GM23338 (cell line): ENCODE data around the gene MIDN. TPM values are rescaled to one million over a fixed set of nuclear protein-coding genes. Genes with fewer than 3 reads are reported as not detected.

Experiments used
- ATAC-seq: fragments of 200-7000 bp; cut with Tn5 transposase; 3 replicates; pipeline ENCODE4 v1.9.1; 2020
- DNase-seq: peaks from one replicate; pipeline ENCODE4 v3.0.0-alpha.2; 2015; ENCODE audit warnings: low spot score
- H2AFZ ChIP-seq: fragments of 200-600 bp; sonication (generic); 2 replicates; pipeline ENCODE4 v1.8.0; 2016; ENCODE audit warnings: antibody characterized with exemption, mild to moderate bottlenecking, moderate library complexity
- H3F3A ChIP-seq: fragments of 200-600 bp; sonication (generic); replicated peaks from 2 replicates; pipeline ENCODE4 v1.8.0; 2017; ENCODE audit warnings: antibody characterized with exemption, mixed run types, low read depth
- H3K27ac ChIP-seq: fragments of 200-600 bp; sonication (generic); 2 replicates; pipeline ENCODE4 v1.6.1; 2016; ENCODE audit warnings: low read depth
- H3K27me3 ChIP-seq: fragments of 200-600 bp; sonication (generic); 2 replicates; pipeline ENCODE4 v1.8.0; 2016; ENCODE audit warnings: mild to moderate bottlenecking, mixed run types, moderate library complexity; ENCODE audit not compliant: insufficient read depth
- H3K36me3 ChIP-seq: fragments of 200-600 bp; sonication (generic); 2 replicates; pipeline ENCODE4 v1.8.0; 2016; ENCODE audit warnings: mild to moderate bottlenecking; ENCODE audit not compliant: insufficient read depth
- H3K4me1 ChIP-seq: fragments of 200-600 bp; sonication (generic); 2 replicates; pipeline ENCODE4 v1.8.0; 2016; ENCODE audit warnings: mild to moderate bottlenecking, moderate library complexity; ENCODE audit not compliant: insufficient read depth
- H3K4me2 ChIP-seq: fragments of 200-600 bp; sonication (generic); 2 replicates; pipeline ENCODE4 v1.7.1; 2017; ENCODE audit warnings: mixed run types
- H3K4me3 ChIP-seq: fragments of 200-600 bp; sonication (generic); 2 replicates; pipeline ENCODE4 v1.6.1; 2016; ENCODE audit warnings: mixed run types
- H3K79me2 ChIP-seq: fragments of 200-600 bp; sonication (generic); replicated peaks from 2 replicates; pipeline ENCODE4 v1.8.0; 2017; ENCODE audit warnings: mild to moderate bottlenecking; ENCODE audit not compliant: insufficient read depth
- H3K9me2 ChIP-seq: fragments of 200-600 bp; sonication (generic); 2 replicates; pipeline ENCODE4 v1.8.0; 2017; ENCODE audit not compliant: insufficient read depth
- H4K20me1 ChIP-seq: fragments of 200-600 bp; sonication (generic); replicated peaks from 2 replicates; pipeline ENCODE4 v1.8.0; 2017; ENCODE audit warnings: mild to moderate bottlenecking; ENCODE audit not compliant: insufficient read depth
- H3K27ac Mint-ChIP-seq: 2 replicates; pipeline ENCODE4 v1.8.0; 2020; ENCODE audit warnings: inconsistent platforms, mild to moderate bottlenecking, moderate library complexity, mixed read lengths
- H3K27me3 Mint-ChIP-seq: 3 replicates; pipeline ENCODE4 v1.8.0; 2022; ENCODE audit warnings: low read depth, mild to moderate bottlenecking, moderate library complexity, mixed read lengths, inconsistent platforms; ENCODE audit not compliant: insufficient read depth, poor library complexity
- H3K36me3 Mint-ChIP-seq: 3 replicates; pipeline ENCODE4 v1.8.0; 2021; ENCODE audit warnings: low read depth, mild to moderate bottlenecking, inconsistent platforms, moderate library complexity, mixed read lengths
- H3K4me1 Mint-ChIP-seq: 3 replicates; pipeline ENCODE4 v1.8.0; 2020; ENCODE audit warnings: mild to moderate bottlenecking, inconsistent platforms, mixed read lengths
- H3K4me3 Mint-ChIP-seq: 3 replicates; pipeline ENCODE4 v1.8.0; 2021; ENCODE audit warnings: moderate library complexity, mild to moderate bottlenecking, inconsistent platforms, mixed read lengths
- H3K9me3 Mint-ChIP-seq: 3 replicates; pipeline ENCODE4 v1.8.0; 2020; ENCODE audit warnings: moderate library complexity, mild to moderate bottlenecking, inconsistent platforms, mixed read lengths
- CREB1 ChIP-seq: fragments of 250-450 bp; sonication (Bioruptor Pico); IDR thresholded peaks from 2 replicates; pipeline ENCODE4 v1.5.0; 2020; ENCODE audit warnings: low read depth, mild to moderate bottlenecking, moderate library complexity
- CTCF ChIP-seq, 2 experiments: fragments of 200-600 bp in 1 of 2; sonication (generic) in 1 of 2; conservative IDR thresholded peaks; 2 replicates each; pipeline versions ENCODE4 v1.5.1 to v1.6.1; 2016 to 2017; ENCODE audit warnings: antibody characterized with exemption in 2 of 2, low read depth in 2 of 2, mild to moderate bottlenecking in 2 of 2, moderate library complexity in 1 of 2
- ETS1 ChIP-seq: IDR thresholded peaks from 2 replicates; pipeline ENCODE4 v1.6.1; 2016; ENCODE audit warnings: antibody characterized with exemption
- EZH2 ChIP-seq: fragments of 200-600 bp; sonication (generic); IDR thresholded peaks from one replicate; pipeline ENCODE4 v1.8.0; 2017; ENCODE audit warnings: antibody characterized with exemption, mild to moderate bottlenecking, low read depth; ENCODE audit not compliant: unreplicated experiment
- EZH2phosphoT487 ChIP-seq: fragments of 200-600 bp; sonication (generic); IDR thresholded peaks from one replicate; pipeline ENCODE4 v1.8.1; 2018; ENCODE audit warnings: antibody characterized with exemption; ENCODE audit not compliant: unreplicated experiment
- JUNB ChIP-seq: IDR thresholded peaks from one replicate; pipeline ENCODE4 v1.6.1; 2016; ENCODE audit warnings: antibody characterized with exemption; ENCODE audit not compliant: unreplicated experiment
- NANOG ChIP-seq: IDR thresholded peaks from 2 replicates; pipeline ENCODE4 v1.6.1; 2016; ENCODE audit warnings: antibody characterized with exemption, borderline replicate concordance
- POLR2AphosphoS5 ChIP-seq: IDR thresholded peaks from 2 replicates; pipeline ENCODE4 v1.6.1; 2016; ENCODE audit warnings: antibody characterized with exemption, low read depth
- REST ChIP-seq: IDR thresholded peaks from one replicate; pipeline ENCODE4 v1.6.1; 2018; ENCODE audit warnings: antibody characterized with exemption; ENCODE audit not compliant: unreplicated experiment
- STAT1 ChIP-seq: IDR thresholded peaks from one replicate; pipeline ENCODE4 v1.6.1; 2016; ENCODE audit warnings: antibody characterized with exemption; ENCODE audit not compliant: unreplicated experiment
- ZNF114 ChIP-seq: fragments of 250-450 bp; sonication (Bioruptor Pico); IDR thresholded peaks from 2 replicates; pipeline ENCODE4 v1.5.0; 2020; ENCODE audit warnings: mild to moderate bottlenecking, moderate library complexity
- ZNF331 ChIP-seq: fragments of 250-450 bp; sonication (Bioruptor Pico); IDR thresholded peaks from 2 replicates; pipeline ENCODE4 v1.5.0; 2020; ENCODE audit warnings: low read depth, mild to moderate bottlenecking, moderate library complexity
- ZNF462 ChIP-seq: fragments of 250-450 bp; sonication (Bioruptor Pico); IDR thresholded peaks from 2 replicates; pipeline ENCODE4 v1.5.0; 2020; ENCODE audit warnings: mild to moderate bottlenecking, moderate library complexity
- polyA plus RNA-seq: library from polyadenylated mRNA; unstranded; fragments of >200 nt; fragmentation: Nextera tagmentation; extraction: Ambion mirVana; gene quantifications from 2 replicates; pipeline ENCODE4 v1.2.1, GENCODE V29; 2016
- total RNA-seq: library from RNA; depleted of rRNA; stranded (reverse); fragments of >200 nt; shearing (Covaris generic); gene quantifications from 2 replicates; pipeline ENCODE4 v1.2.3, GENCODE V29; 2014

Gene MIDN
- total and polyA plus RNA-seq, 2 experiments from 2014 or later = 28.6 to 113 TPM

GRCh38 chr19:1233115-1233667, 15.2 kb upstream of the MIDN start:
- Mint-ChIP-seq H3K27me3 (no peaks in the 10 kb centered on the region), H3K4me1 (no peaks in the 10 kb centered on the region; the same call in 2 of the 3 replicates), H3K9me3 (no peaks in the 10 kb centered on the region), H3K36me3 (peaks cover 5% of the 10 kb centered on the region), H3K27ac (no peak overlapping the region), H3K4me3 (no peak overlapping the region)
- Histone ChIP-seq H3K36me3 (no peaks in the 10 kb centered on the region), H3K27me3 (no peaks in the 10 kb centered on the region), H3K4me1 (no peaks in the 10 kb centered on the region), H4K20me1 (peaks cover 4% of the 10 kb centered on the region), H3K9me2 (no peaks in the 10 kb centered on the region), H3K79me2 (no peaks in the 10 kb centered on the region), H3F3A (peaks cover 13% of the 10 kb centered on the region; the same call in 1 of the 2 replicates), H3K4me2 (no peak overlapping the region), H3K4me3 (no peak overlapping the region), H3K27ac (no peak overlapping the region), H2AFZ (no peak overlapping the region)
- ATAC-seq = no peak
- no peak for DNase-seq
- TF ChIP-seq REST = no peak
- no peak for TF ChIP-seq ETS1
- TF ChIP-seq NANOG = no peak
- TF ChIP-seq EZH2 = no peak
- TF ChIP-seq ZNF331 (CRISPR knock-in tag) = no peak
- no peak for TF ChIP-seq ZNF462 (CRISPR knock-in tag)
- TF ChIP-seq CREB1 = no peak
- no peak for TF ChIP-seq JUNB
- no peak for TF ChIP-seq STAT1
- no peak for TF ChIP-seq CTCF (conservative IDR thresholded peaks at IDR 0.05; ENCODE audit: low read depth in 2 of 2)
- no peak for TF ChIP-seq POLR2AphosphoS5
- no peak for TF ChIP-seq EZH2phosphoT487
- TF ChIP-seq ZNF114 (CRISPR knock-in tag) = no peak
